IPS-NIHi11 (cell line): ENCODE data around the gene SLC4A7.
"Not testable (repeated sequence)": the region's sequence is repeated elsewhere in the genome, so short reads cannot be mapped to it uniquely, and the experiment has no call there.

ENCODE experiments used
- DNase-seq: peaks from one replicate; pipeline ENCODE4 v3.0.0; 2012; ENCODE audit warnings: mixed read lengths, low spot score

Gene SLC4A7

DNA sequence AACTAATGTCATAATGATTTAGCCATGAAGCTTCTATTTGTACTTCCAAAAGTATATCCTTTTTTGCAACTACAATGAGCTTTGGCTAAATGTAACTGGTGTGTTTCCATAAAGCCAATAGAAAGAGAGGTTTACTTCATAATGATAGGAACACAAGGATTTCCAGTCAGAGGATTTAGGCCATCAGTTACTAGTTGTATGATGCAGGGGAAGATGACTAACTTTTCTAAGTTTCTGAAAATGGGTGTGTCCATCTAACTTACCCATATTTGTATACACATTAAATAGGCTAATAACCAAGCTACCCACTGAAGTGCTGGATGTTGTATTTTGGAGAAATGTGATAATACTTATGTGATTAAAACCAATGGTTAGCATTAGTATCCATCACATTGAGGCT lies 55.7 kb downstream of the SLC4A7 start:
- no peak for DNase-seq

DNA sequence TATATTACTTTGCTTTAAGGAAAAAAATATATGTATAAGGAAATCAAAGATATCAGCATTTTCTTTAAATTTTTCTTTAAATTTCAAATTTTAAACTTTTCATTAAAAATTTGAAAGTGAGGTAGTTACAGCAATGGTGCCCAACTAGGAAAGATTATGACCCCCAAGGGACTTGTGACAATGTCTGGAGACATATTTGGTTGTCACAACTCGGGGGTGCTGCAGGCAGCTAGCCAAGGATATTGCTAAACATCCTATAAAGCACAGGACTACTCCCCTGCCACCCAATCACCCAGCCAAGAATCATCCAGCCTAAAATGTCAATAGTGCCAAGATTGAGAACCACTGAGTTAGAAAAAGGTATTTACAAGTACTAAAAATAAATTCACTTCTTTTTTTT lies 57.3 kb downstream of the SLC4A7 start:
- no peak for DNase-seq

DNA sequence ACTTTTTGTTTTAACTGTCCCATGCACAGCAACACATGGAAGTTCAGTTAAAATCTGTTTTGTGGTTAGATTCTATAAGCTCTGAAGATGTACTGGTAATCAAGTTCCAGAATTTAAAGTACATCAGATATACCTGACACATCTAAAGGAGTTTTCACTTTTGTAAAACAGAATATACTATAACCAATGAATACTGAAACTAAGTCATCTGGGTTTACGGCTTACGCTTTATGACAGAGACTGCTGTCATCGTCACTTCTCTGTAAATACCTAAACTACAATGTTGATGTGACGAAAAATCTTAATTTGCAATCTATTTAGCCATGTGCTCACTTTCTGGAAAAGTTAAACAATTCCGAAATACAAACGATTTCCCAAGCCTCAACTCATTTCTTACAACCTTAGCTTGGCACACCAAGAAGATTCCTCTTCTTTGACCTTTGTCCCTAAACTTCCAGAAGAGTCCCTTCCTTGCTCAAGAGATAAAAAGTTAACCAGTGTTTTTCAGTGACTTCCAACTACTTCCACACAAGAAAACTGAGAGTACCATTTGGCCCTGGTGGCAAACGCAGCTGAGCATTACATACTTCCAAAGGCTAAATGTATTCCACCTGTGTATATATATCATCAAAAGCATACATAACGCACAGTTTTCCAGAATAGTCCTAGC lies 58.2 kb downstream of the SLC4A7 start:
- no peak for DNase-seq

DNA sequence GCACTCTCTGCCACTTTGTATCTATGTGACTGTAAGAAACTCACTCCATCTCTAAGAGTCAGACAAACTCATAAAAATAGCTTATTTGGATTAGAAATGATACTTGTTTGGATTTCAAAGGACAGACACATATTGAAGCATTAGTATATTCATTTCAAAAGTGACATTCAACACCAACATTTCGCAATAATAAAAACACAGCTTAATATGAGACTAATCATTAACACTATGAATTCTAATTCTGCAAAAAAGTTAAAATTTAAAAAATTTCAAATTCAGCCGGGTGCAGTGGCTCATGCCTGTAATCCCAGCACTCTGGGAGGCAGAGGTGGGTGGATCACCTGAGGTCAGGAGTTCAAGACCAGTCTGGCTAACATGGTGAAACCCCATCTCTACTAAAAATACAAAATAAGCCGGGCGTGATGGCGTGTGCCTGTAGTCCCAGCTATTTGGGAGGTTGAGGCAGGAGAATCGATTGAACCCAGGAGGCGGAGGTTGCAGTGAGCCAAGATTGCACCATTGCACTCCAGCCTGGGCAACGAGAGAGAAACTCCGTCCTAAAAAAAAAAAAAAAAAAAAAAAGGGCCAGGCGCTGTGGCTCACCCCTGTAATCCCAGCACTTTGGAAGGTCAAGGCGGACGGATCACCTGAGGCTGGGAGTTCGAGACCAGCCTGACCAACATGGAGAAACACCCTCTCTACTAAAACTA lies 59.2 kb downstream of the SLC4A7 start:
- not testable (repeated sequence) for DNase-seq

DNA sequence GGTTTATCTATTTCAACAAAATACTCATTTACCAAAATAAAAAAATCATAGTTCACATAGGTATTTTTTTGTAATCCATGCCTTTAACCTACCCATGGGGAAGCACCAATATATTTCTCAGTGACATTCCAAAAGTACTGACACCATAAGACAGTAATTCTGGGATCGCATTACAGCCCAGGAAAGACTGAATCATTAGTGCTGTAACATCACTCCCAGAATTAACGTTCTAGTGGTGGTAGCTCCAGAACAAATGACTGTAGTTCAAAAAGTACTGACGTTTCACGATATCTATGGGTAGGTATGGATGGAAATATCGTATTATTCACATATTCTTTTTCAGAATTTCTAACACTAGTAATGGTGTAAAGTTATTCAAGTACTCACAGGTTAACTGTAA lies 60.7 kb downstream of the SLC4A7 start:
- no peak for DNase-seq

DNA sequence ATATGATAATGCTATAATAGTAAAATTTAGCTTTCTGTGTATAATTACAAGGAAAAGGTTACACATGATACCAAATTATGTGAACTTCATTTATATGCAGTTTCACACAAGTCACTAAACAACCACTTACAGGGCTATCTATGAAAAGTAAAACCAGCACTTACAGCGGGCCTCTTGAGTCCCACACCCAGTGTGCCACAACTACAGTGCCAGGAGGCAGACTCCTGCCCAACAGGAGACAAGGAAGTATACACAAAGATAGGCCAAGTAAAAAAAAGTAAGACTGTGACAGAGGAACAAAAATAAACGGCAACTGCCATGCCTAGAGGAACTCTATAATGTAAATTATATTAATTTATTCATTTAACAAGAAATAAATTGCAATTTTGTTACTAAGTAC lies 61.6 kb downstream of the SLC4A7 start:
- no peak for DNase-seq

DNA sequence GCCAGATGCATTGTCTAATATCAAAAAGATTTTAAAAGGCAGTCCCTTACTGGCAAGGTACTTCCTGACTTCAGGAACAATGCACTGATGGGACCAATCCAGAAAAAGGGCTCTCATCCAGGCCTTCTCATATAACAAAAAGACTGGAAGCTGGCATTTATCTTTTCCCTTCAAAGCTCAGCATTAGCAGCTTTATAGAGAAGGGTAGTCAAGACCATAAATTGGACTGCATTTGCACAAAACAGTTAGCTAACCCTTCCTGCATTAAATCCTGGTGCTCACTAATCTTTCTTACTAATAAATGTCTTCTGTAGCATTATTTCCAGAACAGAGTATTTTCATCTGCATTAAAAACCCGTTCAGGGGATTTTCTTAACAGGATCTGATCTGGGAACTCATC lies 69.0 kb downstream of the SLC4A7 start:
- no peak for DNase-seq

DNA sequence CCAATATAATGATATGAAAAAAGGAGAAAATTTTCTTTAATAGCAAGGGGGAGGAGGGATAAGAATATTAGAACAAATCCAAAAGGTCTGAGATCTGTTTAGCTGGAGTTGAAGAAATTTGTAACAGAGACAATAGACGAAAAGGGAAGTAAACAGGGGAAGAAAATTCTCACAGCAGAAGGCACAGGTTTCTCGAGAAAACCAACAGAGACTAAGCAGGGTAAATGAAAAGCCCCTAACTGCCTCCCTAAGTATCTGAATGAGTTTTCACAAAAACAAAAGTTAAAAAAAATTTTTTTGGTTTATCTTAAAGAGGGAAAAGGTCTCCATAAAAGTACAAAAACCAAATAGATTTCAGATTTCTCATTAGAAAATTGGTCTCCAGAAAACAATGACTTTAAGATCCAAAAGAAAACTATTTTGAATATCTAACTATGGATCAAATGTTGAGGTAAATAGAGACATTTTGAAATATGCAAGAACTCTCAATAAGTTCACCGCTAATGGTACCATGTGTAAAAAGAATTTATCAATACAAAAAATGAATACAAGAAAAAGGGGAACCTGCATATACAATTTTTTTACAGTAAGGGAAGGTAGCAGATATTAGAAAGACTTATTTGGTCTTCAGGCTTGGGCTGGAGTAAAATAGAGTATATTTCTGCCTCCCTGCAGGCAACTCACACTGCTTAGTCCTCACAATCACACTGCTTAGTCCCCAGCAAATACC lies 91.1 kb downstream of the SLC4A7 start:
- no peak for DNase-seq

DNA sequence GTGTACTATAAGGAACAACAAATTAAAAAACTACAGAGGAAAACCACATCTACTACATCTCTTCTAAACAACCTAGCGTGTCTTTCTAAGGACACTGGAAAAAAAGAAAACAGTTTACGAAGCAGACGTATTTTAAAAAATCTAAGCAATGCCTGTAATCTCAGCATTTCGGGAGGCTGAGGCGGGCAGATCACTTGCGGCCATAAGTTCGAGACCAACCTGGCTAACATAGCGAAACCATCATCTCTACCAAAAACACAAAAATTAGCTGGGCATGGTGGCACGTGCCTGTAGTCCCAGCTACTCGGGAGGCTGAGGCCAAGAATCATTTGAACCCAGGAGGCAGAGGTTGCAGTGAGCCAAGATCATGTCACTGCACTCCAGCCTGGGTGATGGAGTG lies 91.8 kb downstream of the SLC4A7 start:
- DNase-seq, result not testable (repeated sequence)

DNA sequence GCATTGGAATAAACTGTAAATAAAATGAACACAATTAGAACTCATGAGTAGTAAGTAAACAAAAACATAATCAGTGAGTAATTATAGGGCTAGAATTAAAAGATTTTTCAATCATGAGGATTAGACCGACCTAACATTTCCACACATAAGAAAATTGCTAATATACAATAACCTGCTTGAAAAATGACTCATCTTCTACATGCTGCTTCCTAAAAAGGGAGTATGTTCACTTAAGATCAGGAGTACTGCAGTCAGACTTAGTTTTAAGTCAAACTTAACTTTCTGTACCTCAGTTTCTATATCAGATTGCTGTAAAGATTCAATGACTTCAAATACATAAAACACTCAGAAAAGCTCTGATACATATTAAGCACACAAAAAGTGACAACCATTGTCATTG lies 92.4 kb downstream of the SLC4A7 start:
- DNase-seq, result no peak

DNA sequence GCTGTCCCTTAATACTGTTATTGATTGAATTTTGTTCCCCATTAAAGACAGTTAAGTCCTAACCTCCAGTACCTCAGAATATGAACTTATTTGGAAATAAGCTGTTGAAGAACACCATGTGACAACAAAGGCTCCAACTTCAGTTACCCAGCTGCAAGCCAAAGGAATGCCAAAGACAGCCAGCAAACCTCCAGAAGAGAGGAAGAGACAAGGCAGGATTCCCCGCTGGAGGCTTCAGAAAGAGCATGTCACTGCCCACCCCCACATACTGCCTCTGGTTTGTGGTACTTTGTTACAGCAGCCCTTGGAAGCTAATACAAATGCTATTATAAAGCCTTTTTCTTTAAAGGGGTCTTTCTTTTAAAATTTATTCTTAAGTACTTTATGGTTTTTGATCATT lies 96.6 kb downstream of the SLC4A7 start:
- no peak for DNase-seq

DNA sequence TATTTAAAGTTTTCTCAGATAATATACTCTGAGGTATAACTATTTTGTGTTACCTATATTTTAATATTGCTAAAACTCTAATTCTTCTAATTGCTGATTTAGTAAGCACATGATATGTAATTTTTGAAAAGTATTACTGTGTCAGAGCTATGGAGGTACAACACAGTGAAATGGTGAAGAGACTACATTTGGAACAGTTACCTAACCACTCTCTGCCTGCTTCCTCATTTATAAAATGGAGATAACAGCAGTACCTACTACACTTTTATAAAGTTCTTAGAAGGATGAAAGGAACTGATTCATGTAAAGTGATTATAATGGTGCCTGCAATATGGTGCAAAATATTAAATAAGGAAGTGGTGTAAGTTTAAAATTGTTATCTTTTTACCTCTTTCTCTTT lies 98.7 kb downstream of the SLC4A7 start:
- DNase-seq, result no peak

DNA sequence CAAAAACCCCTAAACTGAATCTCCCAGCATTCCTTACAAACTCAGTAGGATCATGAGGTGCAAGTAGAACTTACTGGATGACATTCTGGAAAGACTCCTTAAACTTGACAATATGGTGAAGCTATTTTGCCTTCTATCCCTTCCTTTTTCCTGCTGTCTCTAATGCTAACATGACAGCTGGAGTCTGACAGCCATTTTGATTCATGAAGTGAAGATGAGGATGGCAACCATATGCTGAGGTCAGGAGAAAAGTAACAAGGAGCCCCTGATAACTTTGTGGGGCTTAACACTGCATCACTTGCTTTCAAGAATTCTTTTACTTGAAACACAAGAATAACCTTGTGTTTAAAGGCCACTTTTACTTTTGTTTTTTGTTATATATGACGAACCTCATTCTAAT lies 100.0 kb downstream of the SLC4A7 start:
- no peak for DNase-seq

DNA sequence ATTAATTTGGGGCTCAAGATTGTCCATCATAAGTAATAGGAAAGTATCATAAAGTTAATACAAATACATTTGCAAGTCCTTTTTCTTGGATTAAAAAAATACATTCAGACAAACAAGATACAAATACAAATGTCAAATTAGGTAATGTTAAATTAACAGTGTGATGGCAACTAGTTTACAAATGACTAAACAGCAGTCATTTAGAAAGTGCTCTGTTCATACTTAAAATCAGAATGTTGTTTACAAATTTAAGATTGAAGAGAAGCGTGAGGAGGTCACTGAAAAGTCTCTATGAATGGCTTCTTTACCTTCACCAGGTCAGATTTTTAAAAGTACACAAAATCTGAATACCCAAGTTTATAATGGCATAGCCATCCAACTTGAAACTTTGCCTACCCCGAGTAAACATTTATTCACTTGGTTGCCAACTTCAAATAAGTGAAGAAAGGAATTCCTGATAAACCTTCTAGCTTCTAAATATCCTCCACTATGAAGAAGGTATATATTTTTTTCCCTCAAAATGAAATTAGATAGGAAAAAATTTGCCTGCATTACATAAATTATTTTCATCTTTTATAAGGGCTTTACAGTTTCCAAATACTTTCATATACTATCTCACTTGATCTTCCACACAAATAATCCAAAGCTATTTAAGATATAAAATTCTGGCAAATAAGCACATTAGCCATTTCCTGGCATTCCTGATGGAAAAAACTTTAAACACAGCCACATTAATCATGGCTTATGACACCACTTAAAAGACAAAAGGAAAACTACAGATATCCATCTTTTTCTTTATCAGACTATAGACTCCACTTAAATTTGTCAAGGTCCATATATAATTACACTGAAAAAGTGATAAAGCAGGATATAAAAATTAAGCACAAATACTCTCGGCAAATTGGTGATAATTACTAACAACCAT lies 103.5 kb downstream of the SLC4A7 start:
- DNase-seq, result no peak

DNA sequence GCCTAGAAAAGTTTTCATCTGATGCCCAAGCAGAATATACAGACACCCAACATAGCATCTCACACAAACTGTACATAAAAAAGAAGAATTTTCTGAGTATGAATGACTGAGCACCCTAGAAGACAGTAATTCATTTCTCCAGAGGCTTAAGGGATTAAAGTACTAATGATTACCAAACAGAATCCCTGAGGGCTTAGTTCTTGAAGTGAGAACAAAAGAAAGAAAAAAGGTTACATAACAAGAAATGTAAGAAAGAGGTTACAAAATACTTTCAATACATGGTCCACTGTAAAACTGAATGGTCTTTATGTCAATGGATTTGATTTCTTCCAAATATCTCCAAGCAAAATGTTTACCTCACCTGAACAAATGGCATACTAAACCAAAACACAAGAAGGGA lies 105.9 kb downstream of the SLC4A7 start:
- DNase-seq, result no peak

DNA sequence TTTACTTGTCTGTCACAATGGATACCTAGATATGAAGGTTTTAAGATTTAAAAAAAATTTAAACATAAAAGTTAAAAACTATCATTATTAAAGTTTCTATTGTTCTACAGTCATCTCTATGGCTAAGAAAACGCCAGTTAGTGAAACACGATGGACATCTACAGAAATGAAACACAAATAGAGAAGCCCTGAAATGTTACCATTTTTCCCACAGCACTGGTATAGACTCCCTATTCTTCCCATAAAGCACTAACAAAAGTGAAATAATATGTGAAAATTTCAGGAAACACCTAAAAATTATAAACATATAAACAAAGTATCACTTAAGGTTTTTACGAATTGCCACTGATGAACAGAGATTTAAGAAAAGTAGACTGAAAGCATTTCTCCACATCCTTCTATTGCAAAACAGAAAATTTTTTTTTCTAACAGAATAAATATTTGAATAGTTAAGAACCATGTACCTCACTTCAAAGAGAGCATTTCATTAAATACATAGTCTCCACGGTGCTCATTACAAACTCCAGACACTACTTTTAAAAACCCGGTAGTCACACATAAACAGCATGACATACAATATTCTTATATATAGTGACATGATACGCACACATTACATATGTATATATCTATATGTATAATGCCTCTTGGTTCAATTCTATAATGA lies 107.9 kb downstream of the SLC4A7 start:
- no peak for DNase-seq

DNA sequence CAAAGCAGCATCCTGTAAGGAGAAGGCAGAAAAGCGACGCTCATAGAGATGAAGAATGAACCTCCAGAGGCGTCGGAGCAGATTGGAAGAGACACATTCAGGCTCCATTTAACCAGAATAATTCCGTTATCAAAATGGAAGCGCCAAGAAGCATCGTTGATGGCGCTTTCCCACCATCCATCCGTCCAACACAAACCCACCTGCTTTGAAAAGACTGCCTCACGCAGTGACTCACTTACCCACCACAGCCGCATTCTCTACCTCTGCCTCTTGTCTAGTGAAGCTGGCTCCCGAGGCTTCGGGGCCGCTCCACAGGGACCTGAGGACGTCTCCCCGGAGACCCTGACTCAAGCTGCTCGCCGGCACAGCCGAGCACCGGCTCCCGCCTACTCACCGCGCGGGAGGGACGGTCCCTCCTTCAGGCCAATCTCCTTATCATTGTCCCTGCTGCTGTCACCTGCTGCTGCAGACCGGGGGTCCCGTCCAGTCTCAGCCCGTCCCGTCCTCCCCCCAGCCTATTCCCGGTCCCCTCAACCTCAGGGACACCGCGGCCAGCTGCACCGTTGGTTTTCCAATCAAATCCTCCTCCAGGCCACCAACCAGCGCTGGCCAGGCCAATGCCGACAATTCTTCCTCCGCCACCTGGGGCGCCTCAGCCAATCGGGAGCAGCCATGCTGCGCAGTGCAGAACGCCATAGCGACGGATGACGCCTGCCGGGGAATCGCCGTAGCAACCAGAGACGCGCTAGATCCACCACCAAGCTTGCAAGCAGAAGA lies 115.2 kb downstream of the SLC4A7 start, which contains the start of gene NEK10:
Gene NEK10, minus strand, starts transcription at position 553 of the 777 bp plus-strand sequence. CDS start 16,501 bp downstream, outside the sequence.
- DNase-seq, result peak; percentile 98

DNA sequence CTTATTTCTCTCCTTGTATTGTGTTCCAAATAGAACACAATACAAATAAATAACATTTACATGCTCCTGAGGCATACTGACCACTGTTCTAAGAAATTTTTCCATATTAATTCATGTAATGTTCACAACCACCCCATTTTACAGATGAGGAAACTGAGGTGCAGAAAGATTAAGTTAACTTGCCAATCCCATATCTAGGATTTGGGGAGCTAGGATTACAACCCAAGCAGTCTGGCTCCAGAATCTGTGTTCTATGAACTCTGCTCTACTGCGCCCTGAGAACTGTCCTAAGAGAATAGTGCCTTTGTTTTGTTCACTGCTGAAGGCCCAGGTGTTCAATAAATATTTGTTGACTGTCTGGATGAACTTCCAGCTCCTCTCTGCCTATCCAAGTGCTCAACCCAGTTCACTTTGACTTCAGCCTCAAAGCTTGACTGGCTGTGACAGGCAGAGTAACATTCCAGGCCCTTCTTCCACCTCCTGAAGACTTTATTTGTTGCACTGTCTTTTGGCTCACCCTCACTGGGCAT lies 118.1 kb downstream of the SLC4A7 start:
- no peak for DNase-seq

DNA sequence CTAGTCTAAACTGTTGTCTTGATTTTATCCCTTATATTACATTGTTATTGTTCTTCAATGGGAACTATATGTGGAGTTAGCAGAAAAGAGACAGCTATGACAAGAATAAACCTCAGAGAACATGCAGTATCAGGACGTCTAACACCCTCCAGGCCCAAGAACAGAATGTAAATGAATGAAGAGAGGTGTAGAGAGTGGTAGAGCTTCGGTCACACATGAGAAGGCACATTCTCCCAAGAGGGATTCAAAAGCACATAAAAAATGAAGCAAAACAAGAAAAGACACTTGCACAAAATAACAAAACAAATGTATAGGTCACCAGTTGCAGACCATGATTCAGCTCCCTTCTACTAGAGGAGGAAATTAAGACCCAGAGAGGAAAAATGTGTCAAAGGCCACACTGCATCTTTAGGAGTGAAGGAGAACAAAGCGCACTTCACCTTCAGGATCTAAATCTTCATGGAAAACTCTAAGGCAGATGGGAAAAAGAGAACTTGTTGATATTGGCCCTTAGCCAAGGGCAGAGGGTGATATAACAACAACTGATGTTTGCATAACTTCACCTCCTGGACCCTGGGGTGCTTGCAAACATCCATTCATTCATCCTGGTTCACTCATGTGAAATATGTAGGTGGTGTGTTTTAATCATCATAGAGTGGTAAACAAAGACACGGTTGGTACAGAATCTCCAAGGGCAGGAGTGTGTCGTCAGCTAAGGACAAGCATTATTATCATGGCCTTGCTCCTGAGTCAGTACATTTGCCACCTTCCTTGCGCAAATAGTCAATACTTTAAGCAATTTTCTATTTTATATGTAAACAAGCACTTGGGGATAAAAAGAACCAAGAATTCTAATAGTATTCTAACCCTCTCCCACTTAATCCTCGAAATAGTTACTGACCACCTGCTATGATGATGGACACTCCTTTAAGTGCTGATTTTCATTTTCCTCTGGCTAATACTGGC lies 123.8 kb downstream of the SLC4A7 start:
- no peak for DNase-seq
